Kidney glomerular epithelial cell (primary cell): ENCODE measurements around the gene SFXN5.

Experiments used
- DNase-seq: peaks from one replicate; lab custom pipeline; 2025; lab: John Stamatoyannopoulos, UW

The SFXN5 gene

GRCh38 chr2:72979896-72980295 is 91.6 kb downstream of the SFXN5 start:
- no peak for DNase-seq

GRCh38 chr2:72975017-72975416 is 96.5 kb downstream of the SFXN5 start:
- DNase-seq, result no peak

GRCh38 chr2:72974436-72974754 is 97.1 kb downstream of the SFXN5 start:
- DNase-seq, result no peak

- DNase-seq, result peak; percentile 30
Observed at GRCh38 chr2:72973566-72974435, 97.7 kb downstream of the SFXN5 start.

- DNase-seq, result no peak
Observed at GRCh38 chr2:72973137-72973535, 98.4 kb downstream of the SFXN5 start.

GRCh38 chr2:72972352-72973136 is 99.0 kb downstream of the SFXN5 start:
- no peak for DNase-seq

GRCh38 chr2:72971036-72971435 is 100.5 kb downstream of the SFXN5 start:
- no peak for DNase-seq

- DNase-seq, result no peak
Observed at GRCh38 chr2:72969706-72970105, 101.8 kb downstream of the SFXN5 start.

- no peak for DNase-seq
Observed at GRCh38 chr2:72968286-72968685, 103.2 kb downstream of the SFXN5 start.

GRCh38 chr2:72965770-72966450 is 105.6 kb downstream of the SFXN5 start:
- peak; percentile 28 for DNase-seq

- DNase-seq, result no peak
Observed at GRCh38 chr2:72965016-72965415, 106.5 kb downstream of the SFXN5 start.

- no peak for DNase-seq
Observed at GRCh38 chr2:72964146-72964525, 107.4 kb downstream of the SFXN5 start.

- no peak for DNase-seq
Observed at GRCh38 chr2:72963423-72964145, 107.9 kb downstream of the SFXN5 start.

- DNase-seq, result no peak
Observed at GRCh38 chr2:72962911-72963310, 108.6 kb downstream of the SFXN5 start.

GRCh38 chr2:72961853-72962468 is 109.6 kb downstream of the SFXN5 start:
- DNase-seq, result no peak

- DNase-seq, result no peak
Observed at GRCh38 chr2:72961036-72961720, 110.3 kb downstream of the SFXN5 start.

GRCh38 chr2:72959995-72960981 is 111.2 kb downstream of the SFXN5 start:
- no peak for DNase-seq

- no peak for DNase-seq
Observed at GRCh38 chr2:72959554-72959953, 112.0 kb downstream of the SFXN5 start.

- no peak for DNase-seq
Observed at GRCh38 chr2:72958542-72959385, 112.7 kb downstream of the SFXN5 start.
